Erythroblast (primary cell): ENCODE results near the gene BBS2.

Source experiments
- GATA1 ChIP-seq: IDR thresholded peaks from 2 replicates; pipeline ENCODE4 v1.6.1; 2011; ENCODE audit warnings: low read depth, mild to moderate bottlenecking, control low read depth, low read length, moderate library complexity
- POLR2A ChIP-seq: IDR thresholded peaks from 2 replicates; pipeline ENCODE4 v1.6.1; 2011; ENCODE audit warnings: mild to moderate bottlenecking, low read length

- TF ChIP-seq POLR2A (no peak), GATA1 (no peak)
Measured at GRCh38 chr16:56469748-56470147, 50.1 kb downstream of the BBS2 start.
